HK-2 (cell line): ENCODE measurements around the gene MN1.

Experiments used
- DNase-seq: peaks from one replicate; pipeline ENCODE4 v3.0.0-alpha.2; 2018; ENCODE audit not compliant: unreplicated experiment

Gene MN1

GRCh38 chr22:27785831-27786230 lies 15.7 kb downstream of the MN1 start:
- no peak for DNase-seq

- no peak for DNase-seq
Observed at GRCh38 chr22:27784120-27784475, 17.5 kb downstream of the MN1 start.

GRCh38 chr22:27783436-27784119 lies 18.0 kb downstream of the MN1 start:
- DNase-seq: no peak

GRCh38 chr22:27782088-27782487 lies 19.5 kb downstream of the MN1 start:
- no peak for DNase-seq

- DNase-seq: no peak
Observed at GRCh38 chr22:27780161-27780575, 21.4 kb downstream of the MN1 start.

GRCh38 chr22:27779643-27780042 lies 21.9 kb downstream of the MN1 start:
- no peak for DNase-seq

GRCh38 chr22:27778294-27779090 lies 23.1 kb downstream of the MN1 start:
- DNase-seq: no peak

GRCh38 chr22:27777128-27777527 lies 24.4 kb downstream of the MN1 start:
- DNase-seq: no peak

- no peak for DNase-seq
Observed at GRCh38 chr22:27776650-27776958, 25.0 kb downstream of the MN1 start.

GRCh38 chr22:27775758-27776649 lies 25.6 kb downstream of the MN1 start:
- DNase-seq: no peak

- no peak for DNase-seq
Observed at GRCh38 chr22:27775087-27775698, 26.4 kb downstream of the MN1 start.

- no peak for DNase-seq
Observed at GRCh38 chr22:27774200-27774599, 27.4 kb downstream of the MN1 start.

GRCh38 chr22:27772984-27773498 lies 28.5 kb downstream of the MN1 start:
- DNase-seq: no peak

- DNase-seq: no peak
Observed at GRCh38 chr22:27772081-27772983, 29.2 kb downstream of the MN1 start.

- no peak for DNase-seq
Observed at GRCh38 chr22:27771637-27772036, 29.9 kb downstream of the MN1 start.

GRCh38 chr22:27769012-27769411 lies 32.5 kb downstream of the MN1 start:
- DNase-seq: no peak

- no peak for DNase-seq
Observed at GRCh38 chr22:27768027-27768653, 33.4 kb downstream of the MN1 start.

- no peak for DNase-seq
Observed at GRCh38 chr22:27766679-27767078, 34.9 kb downstream of the MN1 start.

- DNase-seq: no peak
Observed at GRCh38 chr22:27765706-27766291, 35.8 kb downstream of the MN1 start.

GRCh38 chr22:27764722-27765236 lies 36.8 kb downstream of the MN1 start:
- DNase-seq: no peak
